Stimulated activated CD4-positive, alpha-beta T cell treated with anti-CD3 and anti-CD28 coated beads, TNF-alpha, amount 100 ng/mL, for 48 hours (primary cell): ENCODE data around the gene INSIG1.

ENCODE experiments used
- DNase-seq, 3 donors: peaks; one replicate each; pipeline ENCODE4 v3.0.0-alpha.2; 2020; ENCODE audit warnings: low read depth in 3 of 3

Gene INSIG1

GRCh38 chr7:155303039-155303593, 5.4 kb downstream of the INSIG1 start:
- no peak for DNase-seq

DNA sequence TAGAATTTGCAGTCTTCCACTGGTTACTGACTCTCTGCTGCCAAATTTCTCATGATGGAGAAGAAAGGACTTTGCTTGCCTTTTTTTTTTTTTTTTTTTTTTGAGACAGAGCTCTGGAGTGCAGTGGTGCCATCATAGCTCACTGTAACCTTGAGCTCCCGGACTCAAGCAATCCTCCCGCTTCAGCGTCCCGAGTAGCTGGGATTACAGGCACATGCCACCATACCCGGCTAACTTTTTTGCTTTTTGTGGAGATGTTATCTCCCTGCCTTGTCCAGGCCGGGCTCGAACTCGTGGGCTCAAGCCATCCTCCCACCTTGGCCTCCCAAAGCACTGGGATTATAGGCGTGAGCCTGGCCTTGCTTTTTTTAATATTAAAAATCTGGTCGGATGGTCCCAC, 6.2 kb downstream of the INSIG1 start:
- DNase-seq: no peak

DNA sequence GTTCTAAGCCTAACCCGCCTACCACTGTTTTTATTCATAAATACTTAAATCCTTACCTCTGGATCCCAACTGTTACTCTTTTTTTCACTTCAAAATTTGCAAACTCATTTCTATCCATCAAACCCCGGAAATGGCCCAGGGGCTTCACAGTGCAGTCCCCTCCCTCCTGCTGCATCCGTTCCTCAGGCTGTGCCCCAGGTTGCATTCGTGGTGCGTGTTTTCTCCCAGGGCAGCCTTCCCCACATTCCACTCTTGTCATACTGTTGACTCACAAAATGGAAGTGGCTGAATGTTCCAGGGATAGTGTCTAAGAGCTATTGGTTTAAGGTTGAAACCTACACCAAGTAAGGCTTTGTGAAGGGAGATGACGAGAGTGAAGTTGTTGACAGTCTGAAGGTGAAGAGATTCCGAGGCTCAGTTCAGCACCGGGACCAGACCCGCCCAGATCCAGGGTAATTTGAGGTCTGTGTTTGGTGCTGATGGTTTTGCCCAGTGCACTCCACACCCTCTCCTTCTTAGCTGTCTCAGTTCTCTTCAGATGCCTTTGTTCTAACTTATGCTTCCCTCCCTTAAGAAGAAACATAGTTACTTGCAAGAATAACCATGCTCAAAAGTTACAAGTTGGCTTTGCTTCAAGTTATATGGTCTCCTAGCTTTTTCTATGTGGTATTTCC, 7.7 kb downstream of the INSIG1 start:
- DNase-seq: no peak

GRCh38 chr7:155306673-155307470, 9.2 kb downstream of the INSIG1 start:
- DNase-seq: no peak

DNA sequence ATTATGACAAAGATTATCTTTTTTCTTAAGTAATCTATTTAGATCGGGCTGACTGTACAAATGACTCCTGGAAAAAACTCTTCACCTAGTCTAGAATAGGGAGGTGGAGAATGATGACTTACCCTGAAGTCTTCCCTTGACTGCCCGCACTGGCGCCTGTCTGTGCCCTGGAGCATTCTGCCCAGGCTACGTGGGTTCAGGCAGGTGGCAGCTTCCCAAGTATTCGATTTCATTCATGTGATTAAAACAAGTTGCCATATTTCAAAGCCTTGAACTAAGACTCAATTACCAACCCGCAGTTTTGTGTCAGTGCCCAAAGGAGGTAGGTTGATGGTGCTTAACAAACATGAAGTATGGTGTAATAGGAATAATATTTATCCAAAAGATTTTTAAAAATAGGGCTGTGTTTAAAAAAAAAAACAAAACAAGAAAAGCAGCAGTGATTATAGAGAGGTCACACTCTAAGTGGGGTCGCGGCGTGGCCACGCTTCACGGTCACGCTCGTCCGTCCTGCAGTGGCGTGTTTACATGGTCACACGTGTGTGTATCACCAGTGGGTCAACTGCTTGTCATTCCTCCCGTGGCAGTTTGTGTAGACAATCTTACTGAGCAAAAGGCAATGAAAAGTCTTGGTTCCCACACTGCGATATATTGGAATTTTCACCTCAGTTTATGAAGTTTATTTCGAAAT, 10.8 kb downstream of the INSIG1 start:
- DNase-seq: no peak

- no peak for DNase-seq
These were observed 11.3 kb downstream of the INSIG1 start for GRCh38 chr7:155309021-155309338.

DNA sequence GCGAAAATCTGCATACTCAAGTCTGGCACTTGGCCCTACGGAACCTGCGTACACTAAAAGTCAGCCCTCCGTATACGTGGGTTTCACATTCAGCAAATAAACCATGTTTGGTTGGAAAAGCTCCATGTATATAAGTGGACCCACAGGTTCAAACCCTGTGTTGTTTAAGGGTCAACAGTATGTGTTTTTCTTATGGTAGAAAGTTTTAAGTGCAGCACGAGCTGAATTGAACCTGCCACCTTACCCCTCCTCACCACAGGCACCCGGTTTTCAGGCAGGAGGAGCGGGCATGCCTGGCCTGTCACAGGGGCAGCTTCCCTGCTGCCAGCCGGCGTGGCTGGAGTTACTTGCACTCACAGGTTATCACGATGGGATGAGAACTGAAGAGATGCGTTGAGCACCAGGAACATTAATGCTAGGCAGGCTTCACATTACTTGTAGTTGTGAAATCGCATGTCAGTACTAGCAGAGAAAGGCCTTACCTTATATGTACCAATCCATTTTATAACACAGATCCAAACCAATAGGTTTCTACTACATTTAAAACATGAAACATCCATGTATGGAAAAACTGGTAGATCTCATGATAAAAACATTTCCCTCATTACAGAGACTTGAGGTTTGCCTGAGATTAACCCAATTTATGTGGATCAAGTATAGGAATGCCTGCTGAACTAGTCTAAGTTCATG, 12.9 kb downstream of the INSIG1 start:
- no peak for DNase-seq

DNA sequence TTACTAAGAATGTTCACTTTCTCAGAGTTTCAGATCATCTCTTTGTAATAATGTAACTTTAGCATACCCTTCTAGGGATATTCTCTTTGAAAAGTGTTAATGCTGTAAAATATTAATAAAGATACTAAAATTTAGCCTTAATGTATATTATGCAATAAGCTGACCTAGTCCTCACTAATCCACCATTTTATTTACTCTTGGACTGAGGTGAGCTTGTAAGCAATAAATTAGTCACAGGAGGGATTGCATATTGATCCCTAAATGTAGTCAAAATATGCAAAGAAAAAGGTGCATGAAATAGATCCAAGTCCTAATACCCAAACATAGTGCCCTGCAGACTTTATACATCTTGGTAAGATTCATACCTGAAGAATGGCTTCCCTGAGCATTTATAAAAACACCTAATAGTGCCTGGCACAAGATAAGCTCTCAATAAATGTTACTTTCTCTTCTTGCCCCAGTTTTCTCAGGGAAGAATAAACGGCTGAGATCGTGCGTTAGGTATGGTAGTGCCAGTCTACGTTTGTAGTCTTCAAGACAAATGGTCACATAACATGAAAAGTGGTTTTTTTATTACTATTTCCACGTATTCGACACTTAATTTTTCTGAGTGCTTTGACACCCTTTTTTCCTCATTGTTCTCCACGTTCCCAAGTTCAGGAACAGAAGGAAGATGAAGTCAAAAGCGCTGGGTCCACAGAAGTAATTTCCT, 14.3 kb downstream of the INSIG1 start:
- DNase-seq: no peak

- DNase-seq: no peak
These were observed 15.0 kb downstream of the INSIG1 start for GRCh38 chr7:155312633-155313032.

DNA sequence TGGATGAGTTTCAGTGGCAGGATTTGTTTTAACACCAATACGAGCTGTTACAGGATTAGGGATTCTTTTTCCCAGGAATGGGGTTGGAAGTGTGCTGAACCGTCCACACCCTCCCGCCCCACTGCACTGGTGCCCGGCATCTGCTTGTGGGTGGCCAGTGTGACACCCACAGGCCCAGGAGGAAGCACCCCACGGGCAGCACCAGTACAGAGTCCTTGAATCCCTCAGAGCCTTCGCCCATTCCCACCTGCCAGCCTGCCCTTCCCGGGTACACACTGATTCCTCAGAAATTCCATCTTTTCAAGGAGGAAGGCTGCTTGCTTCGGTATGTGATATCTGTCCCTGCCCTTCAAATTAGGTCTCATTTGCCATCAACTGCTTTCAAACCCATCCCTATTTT, 15.4 kb downstream of the INSIG1 start:
- no peak for DNase-seq

- no peak for DNase-seq
These were observed 18.3 kb downstream of the INSIG1 start for GRCh38 chr7:155315977-155316376.

GRCh38 chr7:155316427-155317113, 18.9 kb downstream of the INSIG1 start:
- DNase-seq: no peak

DNA sequence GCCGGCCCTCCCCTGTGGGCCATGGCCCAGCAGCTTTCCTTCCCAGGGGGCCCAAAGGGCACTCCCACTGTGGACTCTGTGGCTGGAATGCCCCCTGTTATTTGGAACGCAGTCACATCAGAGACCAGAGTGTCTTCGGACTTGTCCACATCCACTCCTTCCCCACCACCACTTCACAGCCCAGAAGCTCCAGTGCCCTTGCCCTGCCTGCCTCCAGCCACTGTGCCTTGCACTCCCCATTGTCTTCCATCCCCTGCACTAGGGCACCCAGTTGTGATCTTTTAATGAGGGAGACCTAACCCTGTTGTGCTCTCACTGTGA, 19.4 kb downstream of the INSIG1 start:
- no peak for DNase-seq

DNA sequence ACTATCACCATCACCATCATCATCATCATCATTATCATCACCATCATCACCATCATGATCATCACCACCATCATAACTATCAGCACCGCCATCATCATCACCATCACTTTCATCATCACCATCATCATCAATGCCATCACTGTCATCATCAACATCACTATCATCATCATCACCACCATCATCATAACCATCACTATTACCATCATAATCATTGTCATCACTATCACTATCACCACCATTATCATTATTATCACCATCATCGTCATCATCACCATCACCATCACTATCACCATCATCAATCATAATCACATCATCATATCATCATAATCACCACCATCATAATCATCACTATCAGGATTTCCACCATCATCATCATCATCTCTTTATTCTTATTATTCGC, 20.6 kb downstream of the INSIG1 start:
- no peak for DNase-seq

GRCh38 chr7:155322530-155322929, 24.9 kb downstream of the INSIG1 start:
- DNase-seq: no peak

DNA sequence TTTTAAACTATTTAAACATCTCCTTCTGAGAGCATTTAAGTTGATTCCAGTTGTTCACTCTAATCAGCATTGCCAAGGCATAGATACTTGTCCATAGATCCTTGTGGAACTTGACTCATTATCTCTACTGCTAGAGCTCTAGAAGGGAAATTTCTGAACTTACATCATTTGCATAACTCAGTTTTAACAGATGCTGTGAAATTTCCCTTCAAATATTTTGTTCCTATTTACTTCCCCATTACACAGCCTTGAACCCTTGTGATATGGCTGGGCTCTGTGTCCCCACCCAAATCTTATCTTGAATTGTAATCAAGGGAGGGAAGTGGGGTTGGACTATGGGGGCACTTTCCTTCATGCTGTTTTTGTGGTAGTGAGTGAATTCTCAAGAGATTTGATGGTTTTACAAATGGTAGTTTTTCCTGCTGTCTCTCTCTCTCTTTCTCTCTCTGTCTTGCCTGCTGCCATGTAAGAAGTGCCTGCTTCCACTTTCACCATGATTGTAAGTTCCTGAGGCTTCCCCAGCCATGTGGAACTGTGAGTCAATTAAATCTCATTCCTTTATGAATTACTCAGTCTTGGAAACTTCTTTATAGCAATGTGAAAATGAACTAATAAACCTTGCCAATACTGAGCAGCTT, 25.4 kb downstream of the INSIG1 start:
- no peak for DNase-seq

GRCh38 chr7:155324012-155324917, 26.6 kb downstream of the INSIG1 start:
- no peak for DNase-seq

DNA sequence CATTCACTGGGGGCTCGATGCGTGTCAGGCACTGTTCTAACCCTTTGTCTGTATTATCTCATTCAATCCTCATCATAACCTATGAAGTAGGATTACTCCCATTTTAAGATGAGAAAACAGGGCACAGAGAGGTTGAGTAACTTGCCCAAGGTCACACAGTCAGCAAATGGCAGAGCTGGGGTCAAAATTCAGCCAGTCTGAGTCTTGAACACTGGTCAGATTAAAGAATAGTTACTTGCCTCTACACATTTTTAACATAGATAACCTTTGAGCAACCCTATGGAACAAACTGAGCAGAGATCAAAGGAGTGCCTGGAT, 27.2 kb downstream of the INSIG1 start:
- DNase-seq: no peak

- DNase-seq: no peak
These were observed 28.7 kb downstream of the INSIG1 start for GRCh38 chr7:155326385-155326784.
